GM23338 (cell line): ENCODE data around the gene SF3B2. TPM values are rescaled to one million over a fixed set of nuclear protein-coding genes. Genes with fewer than 3 reads are reported as not detected.

Experiments
- ATAC-seq: fragments of 200-7000 bp; cut with Tn5 transposase; 3 replicates; pipeline ENCODE4 v1.9.1; 2020
- DNase-seq: peaks from one replicate; pipeline ENCODE4 v3.0.0-alpha.2; 2015; ENCODE audit warnings: low spot score
- H2AFZ ChIP-seq: fragments of 200-600 bp; sonication (generic); 2 replicates; pipeline ENCODE4 v1.8.0; 2016; ENCODE audit warnings: antibody characterized with exemption, mild to moderate bottlenecking, moderate library complexity
- H3F3A ChIP-seq: fragments of 200-600 bp; sonication (generic); replicated peaks from 2 replicates; pipeline ENCODE4 v1.8.0; 2017; ENCODE audit warnings: antibody characterized with exemption, mixed run types, low read depth
- H3K27ac ChIP-seq: fragments of 200-600 bp; sonication (generic); 2 replicates; pipeline ENCODE4 v1.6.1; 2016; ENCODE audit warnings: low read depth
- H3K27me3 ChIP-seq: fragments of 200-600 bp; sonication (generic); 2 replicates; pipeline ENCODE4 v1.8.0; 2016; ENCODE audit warnings: mild to moderate bottlenecking, mixed run types, moderate library complexity; ENCODE audit not compliant: insufficient read depth
- H3K36me3 ChIP-seq: fragments of 200-600 bp; sonication (generic); 2 replicates; pipeline ENCODE4 v1.8.0; 2016; ENCODE audit warnings: mild to moderate bottlenecking; ENCODE audit not compliant: insufficient read depth
- H3K4me1 ChIP-seq: fragments of 200-600 bp; sonication (generic); 2 replicates; pipeline ENCODE4 v1.8.0; 2016; ENCODE audit warnings: mild to moderate bottlenecking, moderate library complexity; ENCODE audit not compliant: insufficient read depth
- H3K4me2 ChIP-seq: fragments of 200-600 bp; sonication (generic); 2 replicates; pipeline ENCODE4 v1.7.1; 2017; ENCODE audit warnings: mixed run types
- H3K4me3 ChIP-seq: fragments of 200-600 bp; sonication (generic); 2 replicates; pipeline ENCODE4 v1.6.1; 2016; ENCODE audit warnings: mixed run types
- H3K79me2 ChIP-seq: fragments of 200-600 bp; sonication (generic); replicated peaks from 2 replicates; pipeline ENCODE4 v1.8.0; 2017; ENCODE audit warnings: mild to moderate bottlenecking; ENCODE audit not compliant: insufficient read depth
- H3K9me2 ChIP-seq: fragments of 200-600 bp; sonication (generic); 2 replicates; pipeline ENCODE4 v1.8.0; 2017; ENCODE audit not compliant: insufficient read depth
- H4K20me1 ChIP-seq: fragments of 200-600 bp; sonication (generic); replicated peaks from 2 replicates; pipeline ENCODE4 v1.8.0; 2017; ENCODE audit warnings: mild to moderate bottlenecking; ENCODE audit not compliant: insufficient read depth
- H3K27ac Mint-ChIP-seq: 2 replicates; pipeline ENCODE4 v1.8.0; 2020; ENCODE audit warnings: inconsistent platforms, mild to moderate bottlenecking, moderate library complexity, mixed read lengths
- H3K27me3 Mint-ChIP-seq: 3 replicates; pipeline ENCODE4 v1.8.0; 2022; ENCODE audit warnings: low read depth, mild to moderate bottlenecking, moderate library complexity, mixed read lengths, inconsistent platforms; ENCODE audit not compliant: insufficient read depth, poor library complexity
- H3K36me3 Mint-ChIP-seq: 3 replicates; pipeline ENCODE4 v1.8.0; 2021; ENCODE audit warnings: low read depth, mild to moderate bottlenecking, inconsistent platforms, moderate library complexity, mixed read lengths
- H3K4me1 Mint-ChIP-seq: 3 replicates; pipeline ENCODE4 v1.8.0; 2020; ENCODE audit warnings: mild to moderate bottlenecking, inconsistent platforms, mixed read lengths
- H3K4me3 Mint-ChIP-seq: 3 replicates; pipeline ENCODE4 v1.8.0; 2021; ENCODE audit warnings: moderate library complexity, mild to moderate bottlenecking, inconsistent platforms, mixed read lengths
- H3K9me3 Mint-ChIP-seq: 3 replicates; pipeline ENCODE4 v1.8.0; 2020; ENCODE audit warnings: moderate library complexity, mild to moderate bottlenecking, inconsistent platforms, mixed read lengths
- EZH2 ChIP-seq: fragments of 200-600 bp; sonication (generic); IDR thresholded peaks from one replicate; pipeline ENCODE4 v1.8.0; 2017; ENCODE audit warnings: antibody characterized with exemption, mild to moderate bottlenecking, low read depth; ENCODE audit not compliant: unreplicated experiment
- EZH2phosphoT487 ChIP-seq: fragments of 200-600 bp; sonication (generic); IDR thresholded peaks from one replicate; pipeline ENCODE4 v1.8.1; 2018; ENCODE audit warnings: antibody characterized with exemption; ENCODE audit not compliant: unreplicated experiment
- NANOG ChIP-seq: IDR thresholded peaks from 2 replicates; pipeline ENCODE4 v1.6.1; 2016; ENCODE audit warnings: antibody characterized with exemption, borderline replicate concordance
- STAT1 ChIP-seq: IDR thresholded peaks from one replicate; pipeline ENCODE4 v1.6.1; 2016; ENCODE audit warnings: antibody characterized with exemption; ENCODE audit not compliant: unreplicated experiment
- ZNF114 ChIP-seq: fragments of 250-450 bp; sonication (Bioruptor Pico); IDR thresholded peaks from 2 replicates; pipeline ENCODE4 v1.5.0; 2020; ENCODE audit warnings: mild to moderate bottlenecking, moderate library complexity
- ZNF462 ChIP-seq: fragments of 250-450 bp; sonication (Bioruptor Pico); IDR thresholded peaks from 2 replicates; pipeline ENCODE4 v1.5.0; 2020; ENCODE audit warnings: mild to moderate bottlenecking, moderate library complexity
- polyA plus RNA-seq: library from polyadenylated mRNA; unstranded; fragments of >200 nt; fragmentation: Nextera tagmentation; extraction: Ambion mirVana; gene quantifications from 2 replicates; pipeline ENCODE4 v1.2.1, GENCODE V29; 2016
- total RNA-seq: library from RNA; depleted of rRNA; stranded (reverse); fragments of >200 nt; shearing (Covaris generic); gene quantifications from 2 replicates; pipeline ENCODE4 v1.2.3, GENCODE V29; 2014
- TF ChIP-seq, protein P1 (sequence below): IDR thresholded peaks from 2 replicates; pipeline ENCODE4 v1.6.1; 2016; ENCODE audit warnings: antibody characterized with exemption

Gene SF3B2
- total and polyA plus RNA-seq, 2 experiments from 2014 or later: 173 to 180 TPM

DNA sequence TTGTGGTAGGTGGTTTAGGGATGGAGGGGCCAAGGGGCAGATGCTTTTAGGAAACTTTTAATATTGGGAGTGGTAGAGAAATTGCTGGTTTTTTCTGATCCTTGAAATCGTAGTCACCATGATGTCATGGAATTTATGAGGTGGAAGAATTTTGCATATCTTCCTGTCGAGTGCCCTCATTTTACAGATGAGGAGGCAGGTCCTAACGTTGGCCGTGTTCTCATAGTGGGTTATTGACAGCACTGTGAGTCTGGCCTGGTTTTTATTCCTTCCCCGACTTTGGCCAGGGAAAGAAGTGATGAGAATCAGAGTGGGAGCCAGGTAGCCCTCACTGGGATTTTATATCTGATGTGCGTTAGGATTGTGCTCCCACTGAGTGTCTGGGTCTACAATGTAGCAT, 9.1 kb downstream of the SF3B2 start:
- no peaks in the 10 kb centered on the region for H3K4me1 Mint-ChIP-seq
- peaks cover 2% of the 10 kb centered on the region for H3K27me3 Mint-ChIP-seq
- TF ChIP-seq EZH2phosphoT487 (no peak), STAT1 (no peak), NANOG (no peak), ZNF114 (no peak), ZNF462 (CRISPR knock-in tag) (no peak), EZH2 (no peak)
- TF ChIP-seq, protein P1, sequence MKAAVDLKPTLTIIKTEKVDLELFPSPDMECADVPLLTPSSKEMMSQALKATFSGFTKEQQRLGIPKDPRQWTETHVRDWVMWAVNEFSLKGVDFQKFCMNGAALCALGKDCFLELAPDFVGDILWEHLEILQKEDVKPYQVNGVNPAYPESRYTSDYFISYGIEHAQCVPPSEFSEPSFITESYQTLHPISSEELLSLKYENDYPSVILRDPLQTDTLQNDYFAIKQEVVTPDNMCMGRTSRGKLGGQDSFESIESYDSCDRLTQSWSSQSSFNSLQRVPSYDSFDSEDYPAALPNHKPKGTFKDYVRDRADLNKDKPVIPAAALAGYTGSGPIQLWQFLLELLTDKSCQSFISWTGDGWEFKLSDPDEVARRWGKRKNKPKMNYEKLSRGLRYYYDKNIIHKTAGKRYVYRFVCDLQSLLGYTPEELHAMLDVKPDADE: no peak
- no peak for ATAC-seq
- Histone ChIP-seq H3F3A (peaks cover 18% of the 10 kb centered on the region), H2AFZ (no peak overlapping the region), H4K20me1 (peaks cover 26% of the 10 kb centered on the region), H3K9me2 (no peaks in the 10 kb centered on the region), H3K79me2 (peaks cover 18% of the 10 kb centered on the region), H3K4me3 (no peak overlapping the region), H3K27me3 (no peaks in the 10 kb centered on the region), H3K4me2 (no peak overlapping the region), H3K27ac (no peak overlapping the region), H3K36me3 (peaks cover 83% of the 10 kb centered on the region), H3K4me1 (no peaks in the 10 kb centered on the region)
- no peaks in the 10 kb centered on the region for H3K9me3 Mint-ChIP-seq
- H3K4me3 Mint-ChIP-seq: no peak overlapping the region
- no peak for DNase-seq
- no peak overlapping the region for H3K27ac Mint-ChIP-seq
- H3K36me3 Mint-ChIP-seq: peaks cover 96% of the 10 kb centered on the region
